Measurements from ENCODE around the gene FOXB2. TPM values are rescaled to one million over a fixed set of nuclear protein-coding genes. Genes with fewer than 3 reads are reported as not detected.

FOXB2 gene
- polyA plus RNA-seq, 1 donor from 2014 or later = not detected

DNA sequence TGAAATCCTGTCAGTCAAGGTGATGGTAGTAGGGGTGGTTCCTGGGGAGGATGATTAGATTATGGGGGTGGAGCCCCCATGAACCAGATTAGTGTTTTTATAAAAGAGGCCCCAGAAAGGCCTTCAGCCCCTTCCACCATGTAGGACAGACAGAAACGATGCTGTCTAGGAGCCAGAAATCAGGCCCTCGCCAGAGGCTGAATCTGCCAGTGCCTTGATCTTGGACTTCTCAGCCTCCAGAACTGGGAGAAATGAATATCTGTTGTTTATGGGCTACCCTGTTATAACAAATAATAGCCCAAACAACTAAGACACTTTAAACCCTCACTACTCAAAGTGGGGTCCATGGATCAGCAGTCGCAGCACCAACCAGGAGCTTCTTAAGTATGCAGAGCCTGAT is 20.2 kb upstream of the FOXB2 start:
- Histone ChIP-seq H3K27ac (ENCODE audit: low read length) (no peak overlapping the region), H3K9me2 (ENCODE audit: insufficient read depth, low read length) (no peaks in the 10 kb centered on the region), H3K4me3 (ENCODE audit: low read length) (no peak overlapping the region), H3K36me3 (ENCODE audit: insufficient read depth, low read length) (no peaks in the 10 kb centered on the region), H3K9me3 (ENCODE audit: low read length) (no peaks in the 10 kb centered on the region), H2AFZ (ENCODE audit: low read depth, low read length) (no peak overlapping the region), H3F3A (ENCODE audit: insufficient read depth, low read length, poor library complexity, severe bottlenecking) (no peaks in the 10 kb centered on the region), H3K9ac (ENCODE audit: low read length) (no peak overlapping the region), H4K20me1 (ENCODE audit: insufficient read depth) (no peaks in the 10 kb centered on the region), H3K27me3 (ENCODE audit: insufficient read depth, low read depth, low read length) (no peaks in the 10 kb centered on the region), H3K4me2 (ENCODE audit: low read length) (no peak overlapping the region), H3K79me2 (replicated peaks; ENCODE audit: insufficient read depth, low read length) (no peaks in the 10 kb centered on the region)
- TF ChIP-seq, protein P1, sequence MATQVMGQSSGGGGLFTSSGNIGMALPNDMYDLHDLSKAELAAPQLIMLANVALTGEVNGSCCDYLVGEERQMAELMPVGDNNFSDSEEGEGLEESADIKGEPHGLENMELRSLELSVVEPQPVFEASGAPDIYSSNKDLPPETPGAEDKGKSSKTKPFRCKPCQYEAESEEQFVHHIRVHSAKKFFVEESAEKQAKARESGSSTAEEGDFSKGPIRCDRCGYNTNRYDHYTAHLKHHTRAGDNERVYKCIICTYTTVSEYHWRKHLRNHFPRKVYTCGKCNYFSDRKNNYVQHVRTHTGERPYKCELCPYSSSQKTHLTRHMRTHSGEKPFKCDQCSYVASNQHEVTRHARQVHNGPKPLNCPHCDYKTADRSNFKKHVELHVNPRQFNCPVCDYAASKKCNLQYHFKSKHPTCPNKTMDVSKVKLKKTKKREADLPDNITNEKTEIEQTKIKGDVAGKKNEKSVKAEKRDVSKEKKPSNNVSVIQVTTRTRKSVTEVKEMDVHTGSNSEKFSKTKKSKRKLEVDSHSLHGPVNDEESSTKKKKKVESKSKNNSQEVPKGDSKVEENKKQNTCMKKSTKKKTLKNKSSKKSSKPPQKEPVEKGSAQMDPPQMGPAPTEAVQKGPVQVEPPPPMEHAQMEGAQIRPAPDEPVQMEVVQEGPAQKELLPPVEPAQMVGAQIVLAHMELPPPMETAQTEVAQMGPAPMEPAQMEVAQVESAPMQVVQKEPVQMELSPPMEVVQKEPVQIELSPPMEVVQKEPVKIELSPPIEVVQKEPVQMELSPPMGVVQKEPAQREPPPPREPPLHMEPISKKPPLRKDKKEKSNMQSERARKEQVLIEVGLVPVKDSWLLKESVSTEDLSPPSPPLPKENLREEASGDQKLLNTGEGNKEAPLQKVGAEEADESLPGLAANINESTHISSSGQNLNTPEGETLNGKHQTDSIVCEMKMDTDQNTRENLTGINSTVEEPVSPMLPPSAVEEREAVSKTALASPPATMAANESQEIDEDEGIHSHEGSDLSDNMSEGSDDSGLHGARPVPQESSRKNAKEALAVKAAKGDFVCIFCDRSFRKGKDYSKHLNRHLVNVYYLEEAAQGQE (IDR thresholded peaks at IDR 0.05; ENCODE audit: borderline replicate concordance) = no peak
- TF ChIP-seq MXI1 (conservative IDR thresholded peaks at IDR 0.05; ENCODE audit: poor library complexity, severe bottlenecking) (no peak), RAD21 (conservative IDR thresholded peaks at IDR 0.05) (no peak), SMC3 (conservative IDR thresholded peaks at IDR 0.05; ENCODE audit: poor library complexity) (no peak), TAF1 (IDR thresholded peaks at IDR 0.05; ENCODE audit: low read depth) (no peak), POLR2AphosphoS5 (IDR thresholded peaks at IDR 0.05) (no peak), EZH2 (IDR thresholded peaks at IDR 0.05; ENCODE audit: borderline replicate concordance, insufficient read depth, low read length, poor library complexity, severe bottlenecking) (no peak)

DNA sequence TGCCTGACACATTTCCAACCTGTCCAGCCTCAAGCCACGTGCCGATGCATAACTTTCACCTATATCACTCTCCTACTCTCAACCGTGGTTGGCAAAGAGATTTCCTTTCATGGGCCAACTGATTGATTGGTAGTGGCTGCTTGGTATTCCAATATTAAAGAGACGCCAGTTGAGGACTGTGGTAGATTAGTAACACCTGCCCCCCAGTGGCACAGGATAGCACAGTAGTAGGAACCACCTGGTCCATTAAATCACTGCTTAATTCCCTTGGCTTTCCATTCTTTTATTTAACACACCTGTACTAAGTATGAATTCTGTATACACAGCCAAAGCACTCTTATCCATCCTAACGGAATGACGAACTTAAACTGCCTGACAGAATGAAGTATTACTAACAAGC is 19.1 kb upstream of the FOXB2 start:
- H3K36me3 ChIP-seq (ENCODE audit: insufficient read depth, low read length) = no peaks in the 10 kb centered on the region
- H3K4me2 ChIP-seq (ENCODE audit: low read length) = no peak overlapping the region
- H3K9ac ChIP-seq (ENCODE audit: low read length) = no peak overlapping the region
- no peak overlapping the region for H3K4me3 ChIP-seq (ENCODE audit: low read length)
- TF ChIP-seq TAF1 (IDR thresholded peaks at IDR 0.05; ENCODE audit: low read depth) = no peak
- TF ChIP-seq POLR2AphosphoS5 (IDR thresholded peaks at IDR 0.05) = no peak
- TF ChIP-seq, protein P1 (IDR thresholded peaks at IDR 0.05; ENCODE audit: borderline replicate concordance) = no peak
- TF ChIP-seq, protein P2, sequence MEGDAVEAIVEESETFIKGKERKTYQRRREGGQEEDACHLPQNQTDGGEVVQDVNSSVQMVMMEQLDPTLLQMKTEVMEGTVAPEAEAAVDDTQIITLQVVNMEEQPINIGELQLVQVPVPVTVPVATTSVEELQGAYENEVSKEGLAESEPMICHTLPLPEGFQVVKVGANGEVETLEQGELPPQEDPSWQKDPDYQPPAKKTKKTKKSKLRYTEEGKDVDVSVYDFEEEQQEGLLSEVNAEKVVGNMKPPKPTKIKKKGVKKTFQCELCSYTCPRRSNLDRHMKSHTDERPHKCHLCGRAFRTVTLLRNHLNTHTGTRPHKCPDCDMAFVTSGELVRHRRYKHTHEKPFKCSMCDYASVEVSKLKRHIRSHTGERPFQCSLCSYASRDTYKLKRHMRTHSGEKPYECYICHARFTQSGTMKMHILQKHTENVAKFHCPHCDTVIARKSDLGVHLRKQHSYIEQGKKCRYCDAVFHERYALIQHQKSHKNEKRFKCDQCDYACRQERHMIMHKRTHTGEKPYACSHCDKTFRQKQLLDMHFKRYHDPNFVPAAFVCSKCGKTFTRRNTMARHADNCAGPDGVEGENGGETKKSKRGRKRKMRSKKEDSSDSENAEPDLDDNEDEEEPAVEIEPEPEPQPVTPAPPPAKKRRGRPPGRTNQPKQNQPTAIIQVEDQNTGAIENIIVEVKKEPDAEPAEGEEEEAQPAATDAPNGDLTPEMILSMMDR (IDR thresholded peaks at IDR 0.05; ENCODE audit: poor library complexity, severe bottlenecking) = no peak
- no peak for TF ChIP-seq EZH2 (IDR thresholded peaks at IDR 0.05; ENCODE audit: borderline replicate concordance, insufficient read depth, low read length, poor library complexity, severe bottlenecking)
- no peak for TF ChIP-seq EP300 (conservative IDR thresholded peaks at IDR 0.05; ENCODE audit: poor library complexity, severe bottlenecking)
- no peak for TF ChIP-seq RAD21 (conservative IDR thresholded peaks at IDR 0.05)
- TF ChIP-seq SMC3 (conservative IDR thresholded peaks at IDR 0.05; ENCODE audit: poor library complexity) = no peak
- TF ChIP-seq MXI1 (conservative IDR thresholded peaks at IDR 0.05; ENCODE audit: poor library complexity, severe bottlenecking) = no peak
- H3K9me3 ChIP-seq (ENCODE audit: low read length) = no peaks in the 10 kb centered on the region
- H2AFZ ChIP-seq (ENCODE audit: low read depth, low read length) = no peak overlapping the region
- no peaks in the 10 kb centered on the region for H3F3A ChIP-seq (ENCODE audit: insufficient read depth, low read length, poor library complexity, severe bottlenecking)
- H3K27ac ChIP-seq (ENCODE audit: low read length) = no peak overlapping the region
- no peaks in the 10 kb centered on the region for H4K20me1 ChIP-seq (ENCODE audit: insufficient read depth)
- H3K79me2 ChIP-seq (replicated peaks; ENCODE audit: insufficient read depth, low read length) = no peaks in the 10 kb centered on the region
- no peaks in the 10 kb centered on the region for H3K9me2 ChIP-seq (ENCODE audit: insufficient read depth, low read length)
- H3K27me3 ChIP-seq (ENCODE audit: insufficient read depth, low read depth, low read length) = no peaks in the 10 kb centered on the region
